ENCODE results near the gene USP17L19. TPM values are rescaled to one million over a fixed set of nuclear protein-coding genes. Genes with fewer than 3 reads are reported as not detected.

Gene USP17L19, protein sequence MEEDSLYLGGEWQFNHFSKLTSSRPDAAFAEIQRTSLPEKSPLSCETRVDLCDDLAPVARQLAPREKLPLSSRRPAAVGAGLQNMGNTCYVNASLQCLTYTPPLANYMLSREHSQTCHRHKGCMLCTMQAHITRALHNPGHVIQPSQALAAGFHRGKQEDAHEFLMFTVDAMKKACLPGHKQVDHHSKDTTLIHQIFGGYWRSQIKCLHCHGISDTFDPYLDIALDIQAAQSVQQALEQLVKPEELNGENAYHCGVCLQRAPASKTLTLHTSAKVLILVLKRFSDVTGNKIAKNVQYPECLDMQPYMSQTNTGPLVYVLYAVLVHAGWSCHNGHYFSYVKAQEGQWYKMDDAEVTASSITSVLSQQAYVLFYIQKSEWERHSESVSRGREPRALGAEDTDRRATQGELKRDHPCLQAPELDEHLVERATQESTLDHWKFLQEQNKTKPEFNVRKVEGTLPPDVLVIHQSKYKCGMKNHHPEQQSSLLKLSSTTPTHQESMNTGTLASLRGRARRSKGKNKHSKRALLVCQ
- total RNA-seq (2022; extraction: Qiagen RNA extraction; ENCODE audit: low read depth): not detected in 5 replicates

DNA sequence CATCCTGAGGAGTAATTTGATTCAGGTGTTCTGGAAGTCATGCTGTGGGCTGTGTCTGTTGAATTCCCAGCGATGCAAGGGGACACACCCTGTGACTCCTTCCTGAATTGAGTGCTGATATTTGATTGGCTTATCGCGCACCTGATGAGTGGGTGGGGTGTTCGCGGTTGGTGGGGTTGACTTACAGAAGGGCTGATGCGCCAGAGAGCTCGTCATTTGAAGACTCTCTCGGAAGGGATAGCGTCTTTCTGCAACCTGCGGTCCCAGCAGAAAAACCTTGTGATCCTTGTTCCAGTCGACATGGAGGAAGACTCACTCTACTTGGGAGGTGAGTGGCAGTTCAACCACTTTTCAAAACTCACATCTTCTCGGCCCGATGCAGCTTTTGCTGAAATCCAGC is at the start of gene USP17L19:
TSS of gene USP17L19 (plus strand) at position 301 of the 400 bp plus-strand sequence. CDS start at position 301, 0 bp downstream.

DNA sequence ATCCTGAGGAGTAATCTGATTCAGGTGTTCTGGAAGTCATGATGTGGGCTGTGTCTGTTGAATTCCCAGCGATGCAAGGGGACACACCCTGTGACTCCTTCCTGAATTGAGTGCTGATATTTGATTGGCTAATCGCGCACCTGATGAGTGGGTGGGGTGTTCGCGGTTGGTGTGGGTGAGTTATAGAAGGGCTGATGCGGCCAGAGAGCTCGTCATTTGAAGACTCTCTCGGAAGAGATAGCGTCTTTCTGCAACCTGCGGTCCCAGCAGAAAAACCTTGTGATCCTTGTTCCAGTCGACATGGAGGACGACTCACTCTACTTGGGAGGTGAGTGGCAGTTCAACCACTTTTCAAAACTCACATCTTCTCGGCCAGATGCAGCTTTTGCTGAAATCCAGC is 42.8 kb upstream of the USP17L19 start, which contains the start of gene USP17L10:
TSS of gene USP17L10 (plus strand) at position 301 of the 400 bp plus-strand sequence. CDS start at position 301, 0 bp downstream.

DNA sequence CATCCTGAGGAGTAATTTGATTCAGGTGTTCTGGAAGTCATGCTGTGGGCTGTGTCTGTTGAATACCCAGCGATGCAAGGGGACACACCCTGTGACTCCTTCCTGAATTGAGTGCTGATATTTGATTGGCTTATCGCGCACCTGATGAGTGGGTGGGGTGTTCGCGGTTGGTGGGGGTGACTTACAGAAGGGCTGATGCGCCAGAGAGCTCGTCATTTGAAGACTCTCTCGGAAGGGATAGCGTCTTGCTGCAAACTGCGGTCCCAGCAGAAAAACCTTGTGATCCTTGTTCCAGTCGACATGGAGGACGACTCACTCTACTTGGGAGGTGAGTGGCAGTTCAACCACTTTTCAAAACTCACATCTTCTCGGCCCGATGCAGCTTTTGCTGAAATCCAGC is 38.1 kb upstream of the USP17L19 start, which contains the start of gene USP17L11:
TSS of gene USP17L11 (plus strand) at position 301 of the 400 bp plus-strand sequence. CDS start at position 301, 0 bp downstream.

DNA sequence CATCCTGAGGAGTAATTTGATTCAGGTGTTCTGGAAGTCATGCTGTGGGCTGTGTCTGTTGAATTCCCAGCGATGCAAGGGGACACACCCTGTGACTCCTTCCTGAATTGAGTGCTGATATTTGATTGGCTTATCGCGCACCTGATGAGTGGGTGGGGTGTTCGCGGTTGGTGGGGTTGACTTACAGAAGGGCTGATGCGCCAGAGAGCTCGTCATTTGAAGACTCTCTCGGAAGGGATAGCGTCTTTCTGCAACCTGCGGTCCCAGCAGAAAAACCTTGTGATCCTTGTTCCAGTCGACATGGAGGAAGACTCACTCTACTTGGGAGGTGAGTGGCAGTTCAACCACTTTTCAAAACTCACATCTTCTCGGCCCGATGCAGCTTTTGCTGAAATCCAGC is 33.3 kb upstream of the USP17L19 start, which contains the start of gene USP17L12:
TSS of gene USP17L12 (plus strand) at position 301 of the 400 bp plus-strand sequence. CDS start at position 301, 0 bp downstream.

DNA sequence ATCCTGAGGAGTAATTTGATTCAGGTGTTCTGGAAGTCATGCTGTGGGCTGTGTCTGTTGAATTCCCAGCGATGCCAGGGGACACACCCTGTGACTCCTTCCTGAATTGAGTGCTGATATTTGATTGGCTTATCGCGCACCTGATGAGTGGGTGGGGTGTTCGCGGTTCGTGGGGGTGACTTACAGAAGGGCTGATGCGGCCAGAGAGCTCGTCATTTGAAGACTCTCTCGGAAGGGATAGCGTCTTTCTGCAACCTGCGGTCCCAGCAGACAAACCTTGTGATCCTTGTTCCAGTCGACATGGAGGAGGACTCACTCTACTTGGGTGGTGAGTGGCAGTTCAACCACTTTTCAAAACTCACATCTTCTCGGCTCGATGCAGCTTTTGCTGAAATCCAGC is 28.6 kb upstream of the USP17L19 start, which contains the start of gene USP17L13:
TSS of gene USP17L13 (plus strand) at position 301 of the 400 bp plus-strand sequence. CDS start at position 301, 0 bp downstream.

DNA sequence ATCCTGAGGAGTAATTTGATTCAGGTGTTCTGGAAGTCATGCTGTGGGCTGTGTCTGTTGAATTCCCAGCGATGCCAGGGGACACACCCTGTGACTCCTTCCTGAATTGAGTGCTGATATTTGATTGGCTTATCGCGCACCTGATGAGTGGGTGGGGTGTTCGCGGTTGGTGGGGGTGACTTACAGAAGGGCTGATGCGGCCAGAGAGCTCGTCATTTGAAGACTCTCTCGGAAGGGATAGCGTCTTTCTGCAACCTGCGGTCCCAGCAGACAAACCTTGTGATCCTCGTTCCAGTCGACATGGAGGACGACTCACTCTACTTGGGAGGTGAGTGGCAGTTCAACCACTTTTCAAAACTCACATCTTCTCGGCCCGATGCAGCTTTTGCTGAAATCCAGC is 19.1 kb upstream of the USP17L19 start, which contains the start of gene USP17L15:
TSS of gene USP17L15 (plus strand) at position 301 of the 400 bp plus-strand sequence. CDS start at position 301, 0 bp downstream.

DNA sequence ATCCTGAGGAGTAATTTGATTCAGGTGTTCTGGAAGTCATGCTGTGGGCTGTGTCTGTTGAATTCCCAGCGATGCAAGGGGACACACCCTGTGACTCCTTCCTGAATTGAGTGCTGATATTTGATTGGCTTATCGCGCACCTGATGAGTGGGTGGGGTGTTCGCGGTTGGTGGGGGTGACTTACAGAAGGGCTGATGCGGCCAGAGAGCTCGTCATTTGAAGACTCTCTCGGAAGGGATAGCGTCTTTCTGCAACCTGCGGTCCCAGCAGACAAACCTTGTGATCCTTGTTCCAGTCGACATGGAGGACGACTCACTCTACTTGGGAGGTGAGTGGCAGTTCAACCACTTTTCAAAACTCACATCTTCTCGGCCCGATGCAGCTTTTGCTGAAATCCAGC is 9.6 kb upstream of the USP17L19 start, which contains the start of gene USP17L17:
TSS of gene USP17L17 (plus strand) at position 301 of the 400 bp plus-strand sequence. CDS start at position 301, 0 bp downstream.

DNA sequence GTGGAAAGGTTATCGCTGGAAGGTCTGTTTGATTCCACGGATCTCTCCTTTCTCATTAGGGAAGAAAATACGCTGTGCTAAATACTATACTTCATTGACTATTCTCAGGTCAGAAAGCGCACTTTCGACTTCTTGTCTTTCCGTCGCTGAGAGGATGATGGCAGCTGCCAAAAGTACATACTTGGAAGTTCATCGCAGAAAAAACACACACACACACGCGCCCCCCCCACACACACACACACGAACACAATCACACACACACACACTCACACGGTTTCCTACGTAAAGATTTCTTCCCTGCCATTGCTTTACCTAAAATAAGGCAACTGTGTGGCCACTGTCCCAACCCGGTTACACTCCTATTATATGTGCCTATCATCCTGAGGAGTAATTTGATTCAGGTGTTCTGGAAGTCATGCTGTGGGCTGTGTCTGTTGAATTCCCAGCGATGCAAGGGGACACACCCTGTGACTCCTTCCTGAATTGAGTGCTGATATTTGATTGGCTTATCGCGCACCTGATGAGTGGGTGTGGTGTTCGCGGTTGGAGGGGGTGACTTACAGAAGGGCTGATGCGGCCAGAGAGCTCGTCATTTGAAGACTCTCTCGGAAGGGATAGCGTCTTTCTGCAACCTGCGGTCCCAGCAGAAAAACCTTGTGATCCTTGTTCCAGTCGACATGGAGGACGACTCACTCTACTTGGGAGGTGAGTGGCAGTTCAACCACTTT is 5.1 kb upstream of the USP17L19 start, which contains the start of gene USP17L18:
TSS of gene USP17L18 (plus strand) at position 678 of the 728 bp plus-strand sequence. CDS start at position 678, 0 bp downstream.

DNA sequence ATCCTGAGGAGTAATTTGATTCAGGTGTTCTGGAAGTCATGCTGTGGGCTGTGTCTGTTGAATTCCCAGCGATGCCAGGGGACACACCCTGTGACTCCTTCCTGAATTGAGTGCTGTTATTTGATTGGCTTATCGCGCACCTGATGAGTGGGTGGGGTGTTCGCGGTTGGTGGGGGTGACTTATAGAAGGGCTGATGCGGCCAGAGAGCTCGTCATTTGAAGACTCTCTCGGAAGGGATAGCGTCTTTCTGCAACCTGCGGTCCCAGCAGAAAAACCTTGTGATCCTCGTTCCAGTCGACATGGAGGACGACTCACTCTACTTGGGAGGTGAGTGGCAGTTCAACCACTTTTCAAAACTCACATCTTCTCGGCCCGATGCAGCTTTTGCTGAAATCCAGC is 4.6 kb downstream of the USP17L19 start, which contains the start of gene USP17L20:
TSS of gene USP17L20 (plus strand) at position 301 of the 400 bp plus-strand sequence. CDS start at position 301, 0 bp downstream.

DNA sequence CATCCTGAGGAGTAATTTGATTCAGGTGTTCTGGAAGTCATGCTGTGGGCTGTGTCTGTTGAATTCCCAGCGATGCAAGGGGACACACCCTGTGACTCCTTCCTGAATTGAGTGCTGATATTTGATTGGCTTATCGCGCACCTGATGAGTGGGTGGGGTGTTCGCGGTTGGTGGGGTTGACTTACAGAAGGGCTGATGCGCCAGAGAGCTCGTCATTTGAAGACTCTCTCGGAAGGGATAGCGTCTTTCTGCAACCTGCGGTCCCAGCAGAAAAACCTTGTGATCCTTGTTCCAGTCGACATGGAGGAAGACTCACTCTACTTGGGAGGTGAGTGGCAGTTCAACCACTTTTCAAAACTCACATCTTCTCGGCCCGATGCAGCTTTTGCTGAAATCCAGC is 9.4 kb downstream of the USP17L19 start, which contains the start of gene USP17L21:
TSS of gene USP17L21 (plus strand) at position 301 of the 400 bp plus-strand sequence. CDS start at position 301, 0 bp downstream.

DNA sequence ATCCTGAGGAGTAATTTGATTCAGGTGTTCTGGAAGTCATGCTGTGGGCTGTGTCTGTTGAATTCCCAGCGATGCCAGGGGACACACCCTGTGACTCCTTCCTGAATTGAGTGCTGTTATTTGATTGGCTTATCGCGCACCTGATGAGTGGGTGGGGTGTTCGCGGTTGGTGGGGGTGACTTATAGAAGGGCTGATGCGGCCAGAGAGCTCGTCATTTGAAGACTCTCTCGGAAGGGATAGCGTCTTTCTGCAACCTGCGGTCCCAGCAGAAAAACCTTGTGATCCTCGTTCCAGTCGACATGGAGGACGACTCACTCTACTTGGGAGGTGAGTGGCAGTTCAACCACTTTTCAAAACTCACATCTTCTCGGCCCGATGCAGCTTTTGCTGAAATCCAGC is 14.1 kb downstream of the USP17L19 start, which contains the start of gene USP17L22:
TSS of gene USP17L22 (plus strand) at position 301 of the 400 bp plus-strand sequence. CDS start at position 301, 0 bp downstream.

Other genes starting within 250 kb of the USP17L19 start
- gene FAM90A26, start 83.0 kb upstream of the USP17L19 start, total RNA-seq (2022; extraction: Qiagen RNA extraction; ENCODE audit: low read depth): not detected in 5 replicates
- gene USP17L10, start 42.7 kb upstream of the USP17L19 start, total RNA-seq (2022; extraction: Qiagen RNA extraction; ENCODE audit: low read depth): not detected in 5 replicates
- gene USP17L11, start 38.0 kb upstream of the USP17L19 start, total RNA-seq (2022; extraction: Qiagen RNA extraction; ENCODE audit: low read depth): not detected in 5 replicates
- not detected in 5 replicates for gene USP17L12, start 33.2 kb upstream of the USP17L19 start, total RNA-seq (2022; extraction: Qiagen RNA extraction; ENCODE audit: low read depth)
- gene USP17L13, start 28.5 kb upstream of the USP17L19 start, total RNA-seq (2022; extraction: Qiagen RNA extraction; ENCODE audit: low read depth): not detected in 5 replicates
- gene USP17L15, start 19.0 kb upstream of the USP17L19 start, total RNA-seq (2022; extraction: Qiagen RNA extraction; ENCODE audit: low read depth): not detected in 5 replicates
- gene USP17L17, start 9.5 kb upstream of the USP17L19 start, total RNA-seq (2022; extraction: Qiagen RNA extraction; ENCODE audit: low read depth): not detected in 5 replicates
- gene USP17L18, start 4.7 kb upstream of the USP17L19 start, total RNA-seq (2022; extraction: Qiagen RNA extraction; ENCODE audit: low read depth): not detected in 5 replicates
- not detected in 5 replicates for gene USP17L20, start 4.7 kb downstream of the USP17L19 start, total RNA-seq (2022; extraction: Qiagen RNA extraction; ENCODE audit: low read depth)
- gene USP17L21, start 9.5 kb downstream of the USP17L19 start, total RNA-seq (2022; extraction: Qiagen RNA extraction; ENCODE audit: low read depth): not detected in 5 replicates
- gene USP17L22, start 14.2 kb downstream of the USP17L19 start, total RNA-seq (2022; extraction: Qiagen RNA extraction; ENCODE audit: low read depth): not detected in 5 replicates
- gene USP17L24, start 71.8 kb downstream of the USP17L19 start, total RNA-seq (2022; extraction: Qiagen RNA extraction; ENCODE audit: low read depth): not detected in 5 replicates
- not detected in 5 replicates for gene USP17L25, start 76.5 kb downstream of the USP17L19 start, total RNA-seq (2022; extraction: Qiagen RNA extraction; ENCODE audit: low read depth)
- not detected in 5 replicates for gene USP17L26, start 81.3 kb downstream of the USP17L19 start, total RNA-seq (2022; extraction: Qiagen RNA extraction; ENCODE audit: low read depth)
- not detected in 5 replicates for gene USP17L5, start 86.0 kb downstream of the USP17L19 start, total RNA-seq (2022; extraction: Qiagen RNA extraction; ENCODE audit: low read depth)
- not detected in 5 replicates for gene USP17L27, start 90.8 kb downstream of the USP17L19 start, total RNA-seq (2022; extraction: Qiagen RNA extraction; ENCODE audit: low read depth)
- gene USP17L28, start 95.5 kb downstream of the USP17L19 start, total RNA-seq (2022; extraction: Qiagen RNA extraction; ENCODE audit: low read depth): not detected in 5 replicates
- not detected in 5 replicates for gene USP17L29, start 100.3 kb downstream of the USP17L19 start, total RNA-seq (2022; extraction: Qiagen RNA extraction; ENCODE audit: low read depth)
- not detected in 5 replicates for gene USP17L30, start 109.8 kb downstream of the USP17L19 start, total RNA-seq (2022; extraction: Qiagen RNA extraction; ENCODE audit: low read depth)
- not detected in 5 replicates for gene DEFB131A, start 191.0 kb downstream of the USP17L19 start, total RNA-seq (2022; extraction: Qiagen RNA extraction; ENCODE audit: low read depth)

Data from A549 treated with ZK216348 at 1 μM for 4 hours (cell line).